Left renal cortex interstitium (tissue), 4 donors: ENCODE measurements around the gene ARF5. TPM values are rescaled to one million over a fixed set of nuclear protein-coding genes. Genes with fewer than 3 reads are reported as not detected.

Source experiments
- DNase-seq, 4 donors: peaks; one replicate each; pipeline ENCODE4 v3.0.0-alpha.2; 2013; ENCODE audit warnings: low read depth in 4 of 4, low spot score in 2 of 4, missing footprints in 1 of 4
- polyA plus RNA-seq, 4 donors: library from polyadenylated mRNA; unstranded; fragments of 120-200 nt; gene quantifications; one replicate each; pipeline ENCODE4 v1.2.1, GENCODE V29; 2013; ENCODE audit not compliant: insufficient read length in 4 of 4

The ARF5 gene
- polyA plus RNA-seq, 4 donors = 186 to 229 (median 190) TPM

DNA sequence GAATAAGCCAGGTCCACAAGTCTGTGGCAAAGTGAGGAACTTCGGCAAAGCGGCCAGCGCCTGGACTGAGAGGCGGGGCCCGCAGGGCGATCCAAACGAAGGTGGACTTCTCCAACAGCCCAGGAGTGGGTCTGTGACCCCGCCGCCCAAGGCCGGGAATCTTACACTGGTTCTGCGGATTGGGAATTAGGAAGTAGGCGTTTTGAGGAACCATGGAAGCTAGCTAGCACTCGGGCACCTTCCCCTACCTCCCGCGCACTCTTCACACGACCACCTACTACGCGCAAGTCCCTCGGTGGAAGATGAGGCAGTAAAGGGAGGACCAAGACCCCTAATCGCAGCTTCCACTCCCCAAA, 570 bp upstream of the ARF5 start:
- DNase-seq = no peak

DNA sequence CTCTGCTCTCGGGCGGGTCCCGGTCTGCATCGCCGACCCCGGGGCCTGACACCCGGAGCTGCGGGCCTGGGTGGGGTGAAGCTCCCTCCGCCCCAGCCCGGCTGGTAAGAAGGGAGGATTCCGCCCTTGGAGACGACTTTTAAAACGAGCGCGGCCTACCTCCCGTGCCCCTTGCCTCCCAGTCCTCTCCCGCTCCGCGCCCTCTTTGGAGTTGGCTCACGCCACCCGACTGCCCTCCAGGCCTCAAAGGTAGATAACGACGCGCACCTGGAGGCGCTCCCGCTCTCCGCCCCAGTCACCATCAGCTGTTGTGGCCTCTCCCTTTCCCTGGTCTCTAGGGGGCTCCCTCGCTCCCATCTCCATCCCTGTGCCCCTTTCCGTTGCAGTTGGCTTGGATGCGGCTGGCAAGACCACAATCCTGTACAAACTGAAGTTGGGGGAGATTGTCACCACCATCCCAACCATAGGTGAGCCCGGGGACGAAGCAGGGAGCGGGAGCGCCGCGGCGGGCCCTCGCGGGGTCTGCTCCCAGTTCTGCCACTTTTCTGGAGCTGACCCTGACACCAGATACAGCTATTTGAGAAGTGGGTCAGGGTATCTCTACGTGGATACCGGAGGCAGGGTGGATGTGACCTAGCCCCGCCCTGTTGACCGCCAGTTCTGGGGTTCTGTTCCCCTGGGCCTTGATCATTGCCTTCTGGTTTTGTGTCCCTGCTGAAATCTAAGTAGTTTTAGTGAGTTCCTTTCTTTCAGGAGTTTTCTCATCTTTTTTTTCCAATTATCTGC, 679 bp downstream of the ARF5 start:
- DNase-seq = peak in 3 of 4 donors; percentile 18 to 45 (median 29)

DNA sequence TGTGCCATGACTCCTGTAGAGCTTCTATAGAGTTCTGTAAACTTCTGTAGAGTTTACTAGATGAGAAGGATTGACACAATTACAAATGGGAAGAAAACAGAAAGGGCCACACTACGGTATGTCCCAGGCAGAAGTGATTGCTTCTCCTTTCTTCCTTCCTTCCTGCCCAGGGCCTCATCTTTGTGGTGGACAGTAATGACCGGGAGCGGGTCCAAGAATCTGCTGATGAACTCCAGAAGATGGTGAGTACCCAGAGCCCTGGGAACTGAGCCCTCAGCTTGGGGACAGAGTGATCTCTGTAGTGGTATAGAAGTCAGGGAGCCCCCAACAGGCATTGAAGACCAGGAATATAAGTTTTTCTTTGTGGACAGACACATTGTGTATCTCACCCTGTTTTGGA, 1.7 kb downstream of the ARF5 start:
- DNase-seq = no peak

- no peak for DNase-seq
Measured at GRCh38 chr7:127591189-127591588, 3.0 kb downstream of the ARF5 start.

DNA sequence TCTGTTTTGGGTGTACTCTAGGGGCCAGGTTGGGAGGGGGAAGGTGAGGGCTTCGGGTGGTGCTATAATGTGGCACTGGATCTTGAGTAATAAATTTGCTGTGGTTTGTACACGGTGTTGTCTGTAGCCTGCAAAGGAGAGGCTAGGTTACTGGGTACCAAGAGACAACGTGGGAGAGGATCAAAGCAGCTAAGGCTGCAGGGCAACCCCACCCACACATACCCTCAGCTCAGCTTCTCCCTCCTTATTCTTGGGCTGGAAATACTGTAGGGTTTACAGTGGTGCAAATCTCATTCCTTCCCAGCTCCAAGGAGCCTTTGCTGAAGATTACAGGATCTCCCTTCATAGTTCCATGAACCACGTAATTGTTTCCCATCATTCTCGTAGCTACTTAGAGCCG, 3.4 kb downstream of the ARF5 start:
- no peak for DNase-seq

- no peak for DNase-seq
Measured at GRCh38 chr7:127592550-127592949, 4.3 kb downstream of the ARF5 start.

DNA sequence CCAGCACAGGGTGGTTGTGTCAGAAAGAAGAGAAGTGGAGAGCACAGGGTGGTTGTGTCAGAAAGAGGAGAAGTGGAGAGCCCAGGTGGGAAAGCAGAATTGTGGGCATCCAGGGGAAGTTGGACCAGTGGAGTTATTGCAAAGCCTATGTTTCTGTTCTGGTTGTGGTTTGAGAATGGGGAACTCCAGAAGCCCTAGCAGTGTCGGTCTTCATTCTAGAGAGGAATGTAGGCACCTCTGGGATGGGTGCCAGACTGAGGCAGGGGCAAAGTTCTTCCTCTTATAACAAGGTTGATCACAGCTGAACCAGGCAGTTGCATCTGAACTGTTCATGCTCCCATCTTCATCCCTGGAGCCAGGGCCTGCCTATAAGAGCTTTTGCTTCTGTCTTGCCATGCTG, 6.3 kb downstream of the ARF5 start:
- DNase-seq = no peak

DNA sequence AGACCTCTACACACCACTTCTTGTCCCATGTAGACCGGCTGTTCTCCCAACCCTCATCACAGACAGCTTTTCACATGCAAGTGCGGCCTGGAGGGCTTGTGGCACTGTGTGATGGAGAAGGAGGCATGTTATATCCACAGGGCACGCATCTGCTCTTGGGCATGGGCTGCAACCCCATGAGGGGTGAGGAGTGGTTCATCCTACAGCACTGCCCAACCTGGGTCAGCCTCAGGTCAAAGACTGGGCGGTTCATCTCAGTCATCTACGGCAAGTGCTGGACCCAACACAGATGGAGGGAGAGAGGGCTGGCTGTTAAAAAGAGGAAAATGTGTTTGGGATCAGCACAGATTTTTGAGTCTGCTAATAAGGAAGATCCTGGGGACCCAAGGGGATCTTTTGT, 7.5 kb downstream of the ARF5 start:
- DNase-seq = no peak

DNA sequence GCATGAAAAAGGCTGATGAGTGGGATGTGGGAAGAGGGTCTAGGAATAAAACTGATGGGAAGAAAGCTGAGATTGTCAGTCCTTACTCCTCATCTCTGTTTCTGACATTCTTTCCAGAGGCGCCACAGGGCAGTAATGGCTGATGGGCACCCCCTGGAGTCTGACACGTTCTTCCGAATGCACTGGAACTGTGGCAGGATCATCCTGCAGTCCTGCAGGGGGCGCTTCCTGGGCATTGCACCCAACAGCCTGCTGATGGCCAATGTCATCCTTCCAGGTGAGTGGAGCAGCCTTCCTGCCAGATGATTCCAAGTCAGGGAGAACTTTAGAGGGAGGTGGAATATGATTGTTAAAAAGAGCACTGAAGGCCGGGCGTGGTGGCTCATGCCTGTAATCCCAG, 10.1 kb downstream of the ARF5 start:
- no peak for DNase-seq

DNA sequence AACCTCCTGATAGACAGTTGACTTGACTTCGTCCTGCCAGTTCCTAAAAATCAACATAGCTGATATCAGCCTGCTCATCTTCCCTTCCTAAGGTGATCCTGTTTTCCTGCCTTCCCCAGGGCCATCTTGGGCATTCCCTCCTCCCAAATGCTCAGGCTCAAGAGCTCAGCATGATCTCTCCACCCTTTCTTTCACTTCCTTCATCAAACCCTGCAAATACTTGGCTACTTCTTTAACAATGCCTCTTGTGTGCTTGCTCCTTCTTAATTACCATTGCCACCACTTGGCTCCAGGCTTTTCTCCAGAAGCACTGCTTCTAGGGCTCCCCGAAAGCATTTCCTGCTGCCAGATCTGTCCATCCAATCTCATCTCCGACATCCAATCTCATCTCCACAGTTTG, 12.7 kb downstream of the ARF5 start:
- no peak for DNase-seq

GRCh38 chr7:127608446-127608845, 20.2 kb downstream of the ARF5 start:
- DNase-seq = no peak

DNA sequence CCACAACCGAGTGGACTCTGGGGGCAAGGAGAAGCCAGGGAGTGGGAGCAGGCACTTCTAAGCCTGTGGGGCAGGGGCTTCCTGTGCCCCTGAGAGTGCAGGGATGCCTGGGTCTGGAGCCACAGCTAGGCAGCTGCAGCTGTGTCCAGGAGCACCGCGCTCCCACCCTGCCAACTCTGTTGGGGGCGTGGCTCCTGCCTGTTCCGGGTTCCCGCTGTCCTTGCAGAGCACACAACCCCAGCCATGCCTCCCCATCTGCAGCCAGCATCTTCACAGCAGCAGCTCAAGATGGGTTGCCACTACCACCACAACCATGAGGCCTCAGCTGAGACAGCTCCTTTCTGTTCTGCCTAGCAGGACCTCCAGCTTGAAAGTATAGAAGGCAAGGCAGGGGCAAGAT, 21.1 kb downstream of the ARF5 start:
- no peak for DNase-seq

GRCh38 chr7:127612263-127612662, 24.1 kb downstream of the ARF5 start:
- no peak for DNase-seq

DNA sequence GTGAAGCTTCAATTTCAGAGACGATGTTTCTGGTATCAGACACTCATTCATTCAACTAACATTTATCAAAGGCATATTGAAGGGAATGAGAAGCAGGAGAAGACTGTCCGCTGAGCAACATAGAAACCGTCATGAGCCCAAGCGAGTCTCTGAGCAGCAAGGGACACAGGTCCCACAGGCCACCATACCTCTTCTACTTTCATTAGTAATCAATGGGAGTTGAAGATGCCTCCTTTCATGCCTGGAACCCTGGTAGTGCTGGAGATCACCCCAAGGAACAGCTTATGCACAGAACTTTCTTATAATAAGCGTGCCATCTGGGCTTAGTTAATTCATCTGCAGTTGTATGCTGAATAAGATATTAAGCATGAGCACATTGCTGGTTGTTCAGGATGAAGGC, 28.5 kb downstream of the ARF5 start:
- no peak for DNase-seq

DNA sequence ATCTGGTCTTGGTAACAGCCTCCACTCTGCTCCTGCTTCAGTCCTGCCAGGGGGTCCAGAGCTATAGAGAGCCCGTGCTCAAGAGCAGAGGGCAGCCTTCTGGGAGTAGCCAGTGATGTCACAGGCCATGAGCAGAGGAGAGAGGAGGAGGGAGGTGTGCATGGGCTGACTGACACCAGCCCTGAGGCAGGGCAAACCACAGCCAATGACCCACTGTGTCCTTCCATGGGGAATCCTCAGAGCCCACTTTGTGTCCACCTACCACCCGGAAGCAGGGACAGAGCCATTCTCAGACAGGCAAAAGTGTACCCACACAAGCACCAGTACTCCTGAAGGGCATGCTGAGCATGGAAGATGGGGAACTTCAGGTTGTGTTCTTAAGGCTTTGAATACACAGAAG, 29.8 kb downstream of the ARF5 start, which contains the start of gene PAX4:
Gene PAX4, minus strand, starts transcription at position 101 of the 400 bp plus-strand sequence. CDS start 2,214 bp downstream, outside the sequence.
- DNase-seq = no peak

- DNase-seq = no peak
Measured at GRCh38 chr7:127618775-127619174, 30.6 kb downstream of the ARF5 start.

- DNase-seq = peak in 1 of 4 donors; percentile 13
Measured at GRCh38 chr7:127619681-127620405, 31.6 kb downstream of the ARF5 start.

DNA sequence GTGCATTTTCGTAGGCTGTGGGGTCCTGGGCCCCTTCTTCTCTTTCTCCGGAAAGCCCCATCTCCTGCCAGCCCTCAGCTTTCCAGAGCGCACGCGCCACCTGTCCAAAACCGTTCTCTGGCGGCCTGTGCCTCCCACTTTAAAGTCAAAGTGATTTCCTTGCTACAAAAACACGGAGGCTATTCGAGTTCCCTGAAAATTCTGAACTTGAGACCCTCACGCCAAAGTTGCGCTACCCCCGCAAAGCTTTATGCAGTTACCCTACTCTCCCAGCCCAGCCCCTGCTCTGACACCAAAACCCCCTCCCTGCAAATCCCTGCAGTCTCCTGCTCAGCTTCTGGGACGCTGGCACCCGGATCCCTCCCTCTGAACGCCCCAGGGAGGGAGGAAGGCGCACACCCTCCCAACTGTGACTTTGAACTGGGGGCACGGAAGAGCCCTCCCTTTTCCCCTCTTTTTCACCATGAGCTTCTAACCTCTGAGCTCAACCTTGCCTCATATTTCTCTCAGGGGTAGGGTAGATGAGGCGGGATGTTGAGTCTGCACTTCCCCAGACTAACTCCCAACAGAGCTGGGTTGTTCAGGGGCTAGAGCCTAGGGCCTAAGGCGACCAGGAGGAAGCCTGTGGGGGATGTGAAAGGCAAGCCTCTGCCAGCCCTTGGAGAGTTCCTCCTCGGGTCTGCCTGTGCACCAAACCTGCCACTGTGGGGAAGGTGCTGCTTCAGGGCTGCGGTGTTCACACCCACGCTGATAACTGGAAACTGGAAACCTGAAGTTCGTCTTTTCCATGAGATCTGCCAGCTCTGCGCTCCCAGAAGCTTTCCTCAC, 32.4 kb downstream of the ARF5 start:
- peak in 1 of 4 donors; percentile 6 for DNase-seq

GRCh38 chr7:127625331-127625730, 37.1 kb downstream of the ARF5 start:
- no peak for DNase-seq

DNA sequence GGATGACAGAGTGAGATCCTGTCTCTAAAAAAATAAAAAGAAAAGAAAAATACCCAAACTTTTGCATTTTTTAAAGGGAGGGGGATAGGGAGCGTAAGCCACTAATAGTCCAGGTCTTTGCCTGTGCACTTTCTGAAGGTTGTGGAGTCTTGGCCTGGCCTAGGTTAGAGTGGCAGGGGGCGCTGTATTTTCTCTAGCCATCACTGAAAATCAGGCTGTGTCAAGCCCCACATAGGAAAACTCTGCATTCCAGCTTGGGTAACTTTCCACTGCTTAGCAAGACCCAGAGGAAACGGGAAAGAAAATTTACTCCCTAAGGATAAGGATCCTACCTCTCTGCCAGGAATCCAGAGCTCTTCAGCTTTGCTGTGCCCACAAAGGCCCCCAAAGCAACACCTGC, 40.2 kb downstream of the ARF5 start:
- no peak for DNase-seq

GRCh38 chr7:127629268-127629854, 41.1 kb downstream of the ARF5 start:
- no peak for DNase-seq
